GM18511 (cell line): Measurements from ENCODE around the gene FCHO2.

Experiments used
- ATAC-seq: cut with Tn5 transposase; IDR thresholded peaks from one replicate; pipeline ENCODE4 v1.9.1; 2021; ENCODE audit warnings: mild to moderate bottlenecking, moderate library complexity; ENCODE audit not compliant: unreplicated experiment

Gene FCHO2

DNA sequence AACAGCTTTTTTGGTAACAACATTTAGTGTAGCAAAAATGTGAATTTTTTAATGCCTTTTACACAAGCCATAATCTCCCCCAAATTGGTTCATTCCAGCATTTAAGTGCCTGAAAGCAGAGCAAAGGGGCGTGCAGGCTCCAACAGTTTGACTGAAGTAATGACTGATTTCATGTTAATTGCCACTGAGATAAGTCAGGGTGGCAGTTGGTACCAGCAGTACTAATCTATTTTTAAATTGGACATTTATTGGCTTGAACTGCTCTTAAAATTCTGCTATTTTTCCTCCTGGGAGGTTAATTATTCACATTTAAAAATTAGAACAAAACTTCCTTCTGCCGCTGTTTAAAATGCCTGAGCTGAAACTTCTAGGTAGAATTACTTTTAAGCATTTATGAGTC, 176.9 kb downstream of the FCHO2 start:
- ATAC-seq, result no peak

DNA sequence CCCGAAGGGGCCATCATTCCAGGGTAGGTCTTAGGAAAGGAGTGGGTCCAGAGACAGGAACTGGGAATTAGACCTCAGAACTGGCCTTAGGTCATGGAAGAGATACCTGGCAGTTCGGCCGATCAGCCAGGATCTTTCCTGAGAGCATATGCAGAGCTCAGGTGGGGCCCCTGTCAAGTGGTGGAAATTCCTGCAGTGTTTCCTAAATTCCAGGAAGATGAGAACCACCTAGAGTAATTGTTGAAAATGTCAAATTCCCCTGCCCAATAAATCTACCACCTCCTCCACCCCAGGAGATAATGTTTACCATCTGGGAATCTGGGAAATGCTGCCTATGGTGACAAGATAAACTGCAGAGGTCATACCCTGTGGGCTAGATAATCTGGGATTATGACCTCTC, 179.2 kb downstream of the FCHO2 start:
- ATAC-seq, result no peak

DNA sequence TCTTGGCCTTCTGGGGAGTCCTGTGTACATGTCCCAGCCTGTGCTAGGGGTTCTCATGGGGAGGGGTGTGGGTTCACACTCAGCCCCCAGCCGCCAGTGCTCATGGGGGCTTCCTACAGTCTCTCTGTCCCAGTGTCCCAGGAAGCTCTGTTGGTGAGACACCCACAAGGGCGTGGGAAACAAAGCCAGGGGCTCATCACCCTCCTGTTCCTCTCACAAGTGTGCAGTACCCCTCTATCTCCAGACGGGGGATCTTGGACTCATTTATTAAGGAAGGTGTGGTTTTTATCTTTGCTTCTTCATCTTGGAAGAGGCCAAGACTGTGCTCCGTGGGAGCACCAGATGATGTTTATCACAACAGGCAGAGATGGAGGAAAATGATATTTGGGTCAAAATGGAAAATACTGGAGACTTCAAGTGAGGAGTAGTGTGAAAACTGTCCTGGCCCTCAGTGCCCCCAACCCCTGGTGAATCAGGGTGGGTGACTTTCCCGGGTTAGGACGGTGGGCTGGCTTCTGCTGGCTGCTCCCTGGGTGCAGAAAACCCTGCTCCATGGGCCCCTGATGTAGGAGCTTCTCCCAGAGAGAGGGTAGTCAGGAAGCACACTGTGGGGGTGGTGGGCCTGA, 179.7 kb downstream of the FCHO2 start:
- ATAC-seq, result no peak

DNA sequence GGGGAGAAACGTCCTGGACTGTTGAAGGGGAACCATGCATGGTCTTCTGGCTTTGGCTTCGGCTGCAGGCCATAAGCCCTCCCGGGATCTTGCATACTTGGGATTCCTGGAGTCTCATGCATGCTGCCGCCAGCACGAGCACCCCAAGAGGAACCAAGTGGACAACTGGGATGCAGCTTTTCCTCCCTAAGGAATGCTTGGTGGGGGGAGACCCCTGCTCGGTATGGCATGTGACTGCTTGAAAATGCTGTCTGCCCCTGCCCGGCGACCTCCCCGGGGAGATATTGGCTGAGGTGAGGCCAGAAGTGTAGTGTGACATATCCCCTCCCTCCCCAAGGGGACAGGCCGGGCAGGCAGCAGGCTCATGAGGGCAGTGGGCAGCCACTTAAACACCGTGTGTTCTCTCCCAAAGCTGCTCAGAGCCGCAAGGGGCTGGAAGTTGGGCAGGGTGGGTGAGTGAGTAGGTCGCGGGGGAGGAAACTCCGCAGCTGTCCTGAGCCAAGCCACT, 180.3 kb downstream of the FCHO2 start:
- ATAC-seq, result no peak

DNA sequence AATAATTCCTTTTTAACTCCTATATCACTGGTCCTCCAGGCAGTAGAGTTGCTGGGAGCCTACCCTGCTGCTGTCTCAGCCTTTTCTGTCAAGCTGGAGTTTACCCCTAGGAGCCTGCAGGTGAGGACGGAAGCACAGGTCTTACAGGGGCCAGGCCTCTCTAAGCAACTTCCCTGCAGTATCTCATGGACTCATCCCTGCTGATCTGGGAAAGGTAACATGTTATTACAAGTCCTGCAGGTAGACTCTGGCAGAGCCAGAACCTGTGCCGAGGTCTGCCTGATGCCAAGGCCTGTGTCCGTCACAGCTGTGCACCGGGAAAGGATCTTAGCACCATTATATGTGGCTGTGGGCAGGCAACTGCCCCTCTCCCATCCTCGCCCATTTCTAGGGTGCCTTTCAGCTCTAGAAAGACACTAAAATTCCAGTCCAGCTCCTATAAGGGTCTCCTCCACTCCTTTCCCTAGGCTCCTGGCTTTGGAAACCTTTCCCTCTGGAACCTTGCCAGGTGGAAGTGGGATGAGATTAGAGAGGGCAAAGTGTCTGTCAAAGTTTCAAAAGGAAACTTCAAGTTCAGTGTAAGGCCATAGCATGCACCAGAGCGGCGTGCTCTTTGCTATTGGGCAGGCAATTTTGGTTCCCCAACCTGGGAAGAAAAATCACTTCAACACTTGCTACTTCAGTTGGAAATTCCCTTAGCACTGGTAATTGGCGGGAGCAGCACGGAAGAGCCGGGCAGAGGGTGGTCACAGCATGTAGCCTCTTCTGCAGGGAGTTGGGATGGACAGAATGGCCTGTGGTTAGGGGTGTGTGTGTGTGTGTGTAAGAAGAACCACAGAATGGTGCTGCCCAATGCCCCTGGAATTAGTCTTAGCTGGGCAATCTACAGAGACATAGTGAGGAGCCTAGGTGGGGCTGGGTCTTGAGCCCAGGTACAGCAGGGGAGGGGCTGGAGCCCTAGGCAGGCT, 182.0 kb downstream of the FCHO2 start:
- ATAC-seq, result no peak

DNA sequence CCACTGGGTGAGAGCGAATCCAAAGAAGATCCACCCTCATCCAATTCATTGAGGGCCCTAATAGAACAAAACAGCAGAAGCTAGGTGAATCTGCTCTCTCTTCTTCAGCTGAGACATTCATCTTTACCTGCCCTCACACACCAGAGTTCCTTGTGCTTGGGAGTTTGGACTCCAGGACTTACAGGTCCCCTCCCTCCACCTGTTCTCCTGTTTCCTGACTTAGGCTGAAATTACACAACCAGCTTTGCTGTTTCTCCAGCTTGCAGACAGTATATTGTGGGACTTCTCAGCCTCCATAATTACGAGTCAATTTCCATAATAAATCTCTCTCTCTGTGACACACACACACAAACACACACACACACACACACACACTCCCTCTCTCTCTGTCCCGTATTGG, 183.6 kb downstream of the FCHO2 start:
- ATAC-seq, result no peak
